SH-SY5Y (cell line): Measurements from ENCODE around the gene CCDC88C.

Experiments used
- GATA2 ChIP-seq: IDR thresholded peaks from 2 replicates; pipeline ENCODE4 v1.6.1; 2011; ENCODE audit warnings: mild to moderate bottlenecking, low read depth, low read length
- GATA3 ChIP-seq: IDR thresholded peaks from 2 replicates; pipeline ENCODE4 v1.6.1; 2011; ENCODE audit warnings: low read depth, mild to moderate bottlenecking, low read length, moderate library complexity

- TF ChIP-seq GATA2 = no peak
- no peak for TF ChIP-seq GATA3
Measured at GRCh38 chr14:91358654-91359220, 58.9 kb downstream of the CCDC88C start.
